ENCODE measurements around the gene ZDHHC15. TPM values are rescaled to one million over a fixed set of nuclear protein-coding genes. Genes with fewer than 3 reads are reported as not detected.

Gene ZDHHC15
- total and polyA plus RNA-seq, 2 of the 8 experiments (the other 6 are each of a cell fraction or from before 2014, with no cell fraction given): 1.7 to 3.5 TPM

DNA sequence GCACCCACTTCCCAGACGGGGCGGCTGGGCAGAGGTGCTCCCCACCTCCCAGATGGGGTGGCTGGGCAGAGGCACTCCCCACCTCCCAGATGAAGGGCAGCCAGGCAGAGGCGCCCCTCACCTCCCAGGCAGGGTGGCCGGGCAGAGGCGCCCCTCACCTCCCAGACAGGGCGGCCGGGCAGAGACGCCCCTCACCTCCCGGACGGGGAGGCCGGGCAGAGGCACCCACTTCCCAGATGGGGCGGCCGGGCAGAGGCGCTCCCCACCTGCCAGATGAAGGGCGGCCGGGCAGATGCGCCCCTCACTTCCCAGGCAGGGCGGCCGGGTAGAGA lies 187.7 kb downstream of the ZDHHC15 start:
- no peak overlapping the region for H4K8ac ChIP-seq (ENCODE audit: extremely low read depth, insufficient read depth, low read length)
- no peaks in the 10 kb centered on the region for H4K20me1 ChIP-seq (replicated peaks in 1 of 2; ENCODE audit: control insufficient read depth in 1 of 2, insufficient read depth in 2 of 2, low read length in 2 of 2)
- H3K23me2 ChIP-seq (ENCODE audit: low read depth, low read length): no peaks in the 10 kb centered on the region
- H3K4me1 ChIP-seq (replicated peaks in 1 of 4; ENCODE audit: control insufficient read depth in 3 of 4, insufficient read depth in 4 of 4, low read length in 3 of 4): no peaks in the 10 kb centered on the region
- H3K79me2 ChIP-seq (ENCODE audit: control insufficient read depth in 1 of 2, insufficient read depth in 2 of 2, low read length in 2 of 2): no peaks in the 10 kb centered on the region
- H3K23ac ChIP-seq (ENCODE audit: insufficient read length): no peak overlapping the region
- no peak overlapping the region for H2AFZ ChIP-seq (ENCODE audit: low read length)
- H2AK5ac ChIP-seq (ENCODE audit: low read depth, low read length): no peak overlapping the region
- H3K4me2 ChIP-seq (ENCODE audit: insufficient read depth in 1 of 2, low read depth in 2 of 2, low read length in 2 of 2): no peak overlapping the region
- no peak overlapping the region for H2BK15ac ChIP-seq (ENCODE audit: low read length)
- no peak for TF ChIP-seq EP300 (IDR thresholded peaks at IDR 0.05; ENCODE audit: borderline replicate concordance in 1 of 2, low read depth in 2 of 2, low read length in 2 of 2)
- no peak for TF ChIP-seq SRF (IDR thresholded peaks at IDR 0.05; ENCODE audit: low read depth, low read length)
- TF ChIP-seq CTCF (IDR thresholded peaks at IDR 0.05; ENCODE audit: control extremely low read depth in 1 of 3, insufficient read depth in 1 of 3, low read depth in 1 of 3, low read length in 3 of 3): no peak
- TF ChIP-seq GTF2F1 (IDR thresholded peaks at IDR 0.05; ENCODE audit: borderline replicate concordance, low read depth, low read length): no peak
- TF ChIP-seq CHD1 (IDR thresholded peaks at IDR 0.05; ENCODE audit: low read depth, low read length): no peak
- TF ChIP-seq FOSL1 (IDR thresholded peaks at IDR 0.05; ENCODE audit: insufficient read depth, low read depth, low read length): no peak
- TF ChIP-seq SP2 (IDR thresholded peaks at IDR 0.05; ENCODE audit: low read length): no peak
- TF ChIP-seq MAX (IDR thresholded peaks at IDR 0.05): no peak
- TF ChIP-seq BACH1 (IDR thresholded peaks at IDR 0.05; ENCODE audit: low read length): no peak
- no peak for TF ChIP-seq POLR2AphosphoS5 (IDR thresholded peaks at IDR 0.05; ENCODE audit: low read depth, low read length)
- no peak for TF ChIP-seq PHF8 (conservative IDR thresholded peaks at IDR 0.05; ENCODE audit: low read depth, low read length)
- no peak for TF ChIP-seq ZNF274 (IDR thresholded peaks at IDR 0.05; ENCODE audit: borderline replicate concordance, extremely low read depth, low read length)
- no peak overlapping the region for H4K5ac ChIP-seq (ENCODE audit: insufficient read length, low read depth, low read length)
- H3K4ac ChIP-seq (replicated peaks; ENCODE audit: insufficient read length, low read depth, low read length): no peak overlapping the region
- H2BK12ac ChIP-seq (ENCODE audit: low read depth, low read length): no peak overlapping the region
- H3K14ac ChIP-seq (ENCODE audit: insufficient read length): no peak overlapping the region
- no peak for DNase-seq (ENCODE audit: low read depth in 1 of 2, low spot score in 2 of 2)
- peaks cover 0 to 10% (median 0%) of the 10 kb centered on the region in 4 experiments; a peak in 2 of 8 replicates for H3K36me3 ChIP-seq (ENCODE audit: control insufficient read depth in 2 of 4, insufficient read depth in 4 of 4, low read length in 3 of 4)
- ChIA-PET CTCF (ENCODE audit: partially characterized antibody) (no interaction called here), POLR2A (ENCODE audit: partially characterized antibody) (no interaction called here)
- no peak overlapping the region for H2BK5ac ChIP-seq (ENCODE audit: low read depth, low read length)
- H3K56ac ChIP-seq (replicated peaks; ENCODE audit: insufficient read length, low read depth, low read length): no peak overlapping the region
- H2BK120ac ChIP-seq (replicated peaks; ENCODE audit: low read depth, low read length): no peak overlapping the region
- no peaks in the 10 kb centered on the region for H3K27me3 ChIP-seq (replicated peaks in 1 of 4; ENCODE audit: control insufficient read depth in 3 of 4, extremely low read depth in 1 of 4, insufficient read depth in 3 of 4, low read length in 3 of 4)
- no peaks in the 10 kb centered on the region for H3K79me1 ChIP-seq (ENCODE audit: low read depth, low read length)
- no peak overlapping the region for H3K18ac ChIP-seq (ENCODE audit: extremely low read depth, low read length)
- H3K27ac ChIP-seq (ENCODE audit: low read depth, low read length): no peak overlapping the region
- H3K9ac ChIP-seq (replicated peaks in 1 of 4; ENCODE audit: extremely low read depth in 1 of 4, low read depth in 3 of 4, low read length in 3 of 4): no peak overlapping the region
- whole genome bisulfite sequencing, 2 experiments (ENCODE audit: extremely low coverage in 1 of 2, insufficient coverage in 1 of 2, insufficient read length in 1 of 2, insufficient replicate concordance in 2 of 2, low coverage in 1 of 2, low lambda C conversion rate in 2 of 2, missing lambda C conversion rate in 1 of 2): no CpG with 5 or more reads among the region's 19 CpGs
- no peak for FAIRE-seq
- peaks cover 5 to 27% of the 10 kb centered on the region in 2 experiments; a peak in 2 of 4 replicates for H3K9me3 ChIP-seq (ENCODE audit: insufficient read depth in 2 of 2, low read depth in 1 of 2, low read length in 1 of 2)
- no peak overlapping the region for H4K91ac ChIP-seq (replicated peaks; ENCODE audit: insufficient read length, low read length)
- no peak overlapping the region for H2BK20ac ChIP-seq (ENCODE audit: low read length)
- no peak overlapping the region for H3K4me3 ChIP-seq (ENCODE audit: extremely low read depth in 1 of 4, insufficient read depth in 2 of 4, low read depth in 3 of 4, low read length in 4 of 4)

Measured in H1 (cell line).